CD4-positive, alpha-beta memory T cell (primary cell): Measurements from ENCODE around the gene SUPT5H. TPM values are rescaled to one million over a fixed set of nuclear protein-coding genes. Genes with fewer than 3 reads are reported as not detected.

Source experiments
- CTCF ChIA-PET: fragments of 350-600 bp; sonication (Branson Sonifier 250); formaldehyde crosslinking; loops from one replicate; lab custom pipeline; 2021; ENCODE audit warnings: inconsistent platforms; ENCODE audit not compliant: partially characterized antibody; lab: Charles Lee
- POLR2A ChIA-PET: fragments of 350-600 bp; sonication (Branson Sonifier 250); formaldehyde crosslinking; loops from one replicate; lab custom pipeline; 2021; ENCODE audit not compliant: partially characterized antibody; lab: Charles Lee
- DNase-seq, 5 donors: peaks; one replicate each; pipeline versions ENCODE4 v3.0.0 to v3.0.0-alpha.2; 2020 to 2022; ENCODE audit warnings: mixed read lengths in 1 of 5
- H3K27ac ChIP-seq: one replicate; pipeline ENCODE4 v1.7.0; 2013; ENCODE audit warnings: low read depth, low read length
- H3K27me3 ChIP-seq: 2 replicates; pipeline ENCODE4 v1.7.0; 2013; ENCODE audit warnings: mild to moderate bottlenecking, low read length, moderate library complexity; ENCODE audit not compliant: insufficient read depth
- H3K36me3 ChIP-seq: 2 replicates; pipeline ENCODE4 v1.7.0; 2013; ENCODE audit warnings: mild to moderate bottlenecking, low read length, moderate library complexity; ENCODE audit not compliant: insufficient read depth
- H3K4me1 ChIP-seq: 2 replicates; pipeline ENCODE4 v1.7.0; 2013; ENCODE audit warnings: mild to moderate bottlenecking, low read length, moderate library complexity; ENCODE audit not compliant: insufficient read depth
- H3K4me3 ChIP-seq, 2 donors: one replicate each; pipeline ENCODE4 v1.7.0; 2013; ENCODE audit warnings: low read length in 2 of 2, mild to moderate bottlenecking in 1 of 2
- H3K9me3 ChIP-seq, 2 donors: one replicate each; pipeline ENCODE4 v1.7.0; 2013; ENCODE audit warnings: low read length in 2 of 2, control low read depth in 1 of 2; ENCODE audit not compliant: control insufficient read depth in 1 of 2
- H3K27ac Mint-ChIP-seq, 7 donors: one replicate each; pipeline ENCODE4 v1.8.0; 2020 to 2021; ENCODE audit warnings: mixed read lengths in 7 of 7, mild to moderate bottlenecking in 6 of 7, inconsistent platforms in 3 of 7, moderate library complexity in 3 of 7
- H3K27me3 Mint-ChIP-seq, 2 donors: one replicate each; pipeline ENCODE4 v1.8.0; 2020 to 2021; ENCODE audit warnings: mixed read lengths in 2 of 2
- H3K36me3 Mint-ChIP-seq, 2 donors: one replicate each; pipeline ENCODE4 v1.8.0; 2020 to 2021; ENCODE audit warnings: mixed read lengths in 2 of 2, inconsistent platforms in 1 of 2, mild to moderate bottlenecking in 1 of 2
- H3K4me1 Mint-ChIP-seq, 4 donors: one replicate each; pipeline ENCODE4 v1.8.0; 2020 to 2021; ENCODE audit warnings: mixed read lengths in 4 of 4, mild to moderate bottlenecking in 1 of 4
- H3K4me3 Mint-ChIP-seq, 8 donors: one replicate each; pipeline ENCODE4 v1.8.0; 2020 to 2021; ENCODE audit warnings: mixed read lengths in 8 of 8, mild to moderate bottlenecking in 7 of 8, moderate library complexity in 6 of 8, inconsistent platforms in 3 of 8
- H3K9me3 Mint-ChIP-seq, 8 donors: one replicate each; pipeline ENCODE4 v1.8.0; 2020 to 2021; ENCODE audit warnings: mixed read lengths in 8 of 8, mild to moderate bottlenecking in 5 of 8, inconsistent platforms in 3 of 8, moderate library complexity in 1 of 8
- intact Hi-C: fragments of 100-400 bp; cut with micrococcal nuclease; formaldehyde crosslinking; loops from one replicate; pipeline ENCODE4 v1.15.1; 2023
- polyA plus RNA-seq, 2 donors: library from polyadenylated mRNA; unstranded; fragments of 300-500 nt; fragmentation: Illumina TruSeq; gene quantifications; one replicate each; pipeline ENCODE4 v1.2.3, GENCODE V29; 2021
- total RNA-seq, 2 experiments: library from RNA; stranded (reverse); gene quantifications; one replicate each; pipeline ENCODE4 v1.2.3, GENCODE V29; 2021

SUPT5H gene
- total and polyA plus RNA-seq, 4 experiments from 2014 or later: 47.4 to 236 (median 173) TPM

- ChIA-PET POLR2A (no interaction called here), CTCF (interaction anchor here (1.1 to 1.6 kb wide), 2 partner anchors 17 to 41 kb away, joined by 4 to 5 read pairs; partner anchors contain the start of gene EID2B)
- peak in 1 of 5 donors; percentile 5 for DNase-seq
- H3K4me3 Mint-ChIP-seq: peak overlapping the region; percentile 13 to 86 (median 67)
- Histone ChIP-seq H3K4me3 (peak overlapping the region in 1 of 2 donors; percentile 35), H3K27me3 (peaks cover 19% of the 10 kb centered on the region), H3K9me3 (no peaks in the 10 kb centered on the region), H3K27ac (no peak overlapping the region), H3K4me1 (peaks cover 18% of the 10 kb centered on the region), H3K36me3 (no peaks in the 10 kb centered on the region)
- peaks cover 34 to 38% of the 10 kb centered on the region in 2 donors for H3K27me3 Mint-ChIP-seq
- no peaks in the 10 kb centered on the region for H3K36me3 Mint-ChIP-seq
- H3K27ac Mint-ChIP-seq: no peak overlapping the region
- peaks cover 7 to 19% (median 13%) of the 10 kb centered on the region in 4 donors for H3K4me1 Mint-ChIP-seq
- peaks cover 0 to 2% (median 0%) of the 10 kb centered on the region in 8 donors for H3K9me3 Mint-ChIP-seq
- intact Hi-C loops: no loop called here
Observed at GRCh38 chr19:39515551-39516191, 70.3 kb downstream of the SUPT5H start.

DNA sequence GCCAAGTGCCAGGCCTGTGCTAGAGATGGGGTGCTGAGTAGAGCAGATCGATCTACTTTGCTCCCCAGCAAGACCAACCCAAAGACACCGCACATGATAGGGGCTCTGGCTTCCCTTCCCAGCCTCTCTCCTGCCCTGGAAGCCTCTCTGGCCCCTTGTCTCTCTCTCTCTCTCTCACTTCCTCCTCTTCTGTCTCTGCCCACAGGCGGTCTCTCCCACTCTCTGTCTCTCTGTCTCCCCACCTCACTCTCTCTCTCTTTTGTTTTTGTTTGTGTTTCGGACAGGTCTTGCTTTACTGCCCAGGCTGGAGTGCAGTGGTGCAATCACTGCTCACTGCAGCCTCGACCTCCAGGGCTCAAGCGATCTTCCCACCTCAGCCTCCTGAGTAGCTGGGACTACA, 70.9 kb downstream of the SUPT5H start:
- no peak for DNase-seq
- intact Hi-C loops: no loop called here
- CTCF ChIA-PET: interaction anchor here (1.1 to 1.6 kb wide), 2 partner anchors 16 to 42 kb away, joined by 4 to 5 read pairs; partner anchors contain the start of gene EID2B
- Mint-ChIP-seq H3K27me3 (peaks cover 34 to 38% of the 10 kb centered on the region in 2 donors), H3K4me1 (peaks cover 7 to 19% (median 13%) of the 10 kb centered on the region in 4 donors), H3K36me3 (no peaks in the 10 kb centered on the region), H3K27ac (no peak overlapping the region), H3K9me3 (peaks cover 0 to 2% (median 0%) of the 10 kb centered on the region in 8 donors), H3K4me3 (peak overlapping the region; percentile 13 to 75 (median 52))
- H3K4me1 ChIP-seq: peaks cover 18% of the 10 kb centered on the region
- H3K9me3 ChIP-seq: no peaks in the 10 kb centered on the region
- POLR2A ChIA-PET: no interaction called here
- no peak overlapping the region for H3K27ac ChIP-seq
- H3K27me3 ChIP-seq: peaks cover 19% of the 10 kb centered on the region
- no peaks in the 10 kb centered on the region for H3K36me3 ChIP-seq
- H3K4me3 ChIP-seq: no peak overlapping the region

GRCh38 chr19:39517432-39517831, 72.0 kb downstream of the SUPT5H start:
- Histone ChIP-seq H3K4me1 (peaks cover 18% of the 10 kb centered on the region), H3K9me3 (no peaks in the 10 kb centered on the region), H3K27me3 (peaks cover 19% of the 10 kb centered on the region), H3K36me3 (no peaks in the 10 kb centered on the region), H3K27ac (no peak overlapping the region), H3K4me3 (no peak overlapping the region)
- no peaks in the 10 kb centered on the region for H3K36me3 Mint-ChIP-seq
- H3K27me3 Mint-ChIP-seq: peaks cover 32% of the 10 kb centered on the region in 2 donors
- no peak overlapping the region for H3K4me3 Mint-ChIP-seq
- CTCF ChIA-PET: interaction anchor here (1.1 to 1.7 kb wide), 2 partner anchors 15 to 43 kb away, joined by 3 to 6 read pairs; partner anchors contain the start of gene EID2B
- H3K27ac Mint-ChIP-seq: no peak overlapping the region
- intact Hi-C loops: no loop called here
- peaks cover 0 to 2% (median 0%) of the 10 kb centered on the region in 8 donors for H3K9me3 Mint-ChIP-seq
- POLR2A ChIA-PET: no interaction called here
- no peak for DNase-seq
- peaks cover 7 to 19% (median 13%) of the 10 kb centered on the region in 4 donors for H3K4me1 Mint-ChIP-seq

DNA sequence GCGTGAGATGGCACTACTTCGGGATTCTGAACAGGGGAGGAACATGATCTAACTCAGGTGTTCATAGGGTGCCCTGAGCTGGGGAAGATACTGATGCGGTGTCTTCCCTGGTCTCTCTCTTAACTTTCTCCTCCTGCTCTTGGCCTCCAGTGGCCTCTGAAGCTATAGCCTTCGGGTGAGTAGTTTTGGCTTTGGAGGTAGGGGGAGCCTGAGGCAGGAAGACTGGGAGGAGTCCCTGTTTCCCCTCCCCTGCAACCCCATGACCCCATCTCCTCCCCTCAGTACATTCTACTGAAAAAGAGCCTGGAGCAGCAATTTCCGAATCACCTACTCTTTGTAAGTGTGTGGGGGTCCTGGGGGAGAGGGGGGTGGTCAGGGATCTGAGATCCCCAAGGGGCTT, 73.1 kb downstream of the SUPT5H start:
- H3K9me3 ChIP-seq: no peaks in the 10 kb centered on the region
- intact Hi-C loops: no loop called here
- Mint-ChIP-seq H3K4me3 (no peak overlapping the region), H3K4me1 (peaks cover 7 to 19% (median 13%) of the 10 kb centered on the region in 4 donors), H3K27me3 (peaks cover 26 to 28% of the 10 kb centered on the region in 2 donors), H3K9me3 (peaks cover 0 to 2% (median 0%) of the 10 kb centered on the region in 8 donors), H3K36me3 (no peaks in the 10 kb centered on the region), H3K27ac (no peak overlapping the region)
- H3K4me3 ChIP-seq: no peak overlapping the region
- H3K4me1 ChIP-seq: peaks cover 18% of the 10 kb centered on the region
- peaks cover 19% of the 10 kb centered on the region for H3K27me3 ChIP-seq
- H3K36me3 ChIP-seq: no peaks in the 10 kb centered on the region
- no peak for DNase-seq
- ChIA-PET CTCF (interaction anchor here (0.7 to 1.7 kb wide), 3 partner anchors 14 to 44 kb away, joined by 3 to 6 read pairs (median 4); partner anchors contain the start of genes DLL3 and EID2B), POLR2A (no interaction called here)
- H3K27ac ChIP-seq: no peak overlapping the region

- Mint-ChIP-seq H3K4me3 (no peak overlapping the region), H3K27me3 (peaks cover 24 to 25% of the 10 kb centered on the region in 2 donors), H3K9me3 (peaks cover 0 to 2% (median 0%) of the 10 kb centered on the region in 8 donors), H3K4me1 (peaks cover 7 to 19% (median 13%) of the 10 kb centered on the region in 4 donors), H3K36me3 (no peaks in the 10 kb centered on the region), H3K27ac (no peak overlapping the region)
- H3K4me1 ChIP-seq: peaks cover 18% of the 10 kb centered on the region
- ChIA-PET CTCF (interaction anchor here (1.5 to 1.7 kb wide), 2 partner anchors 14 to 15 kb away, joined by 3 to 6 read pairs; partner anchors contain the start of gene EID2B), POLR2A (no interaction called here)
- H3K27ac ChIP-seq: no peak overlapping the region
- no peaks in the 10 kb centered on the region for H3K9me3 ChIP-seq
- H3K27me3 ChIP-seq: peaks cover 17% of the 10 kb centered on the region
- no peaks in the 10 kb centered on the region for H3K36me3 ChIP-seq
- DNase-seq: no peak
- intact Hi-C loops: no loop called here
- no peak overlapping the region for H3K4me3 ChIP-seq
Observed at GRCh38 chr19:39518975-39519374, 73.6 kb downstream of the SUPT5H start.

GRCh38 chr19:39520541-39521484, 75.4 kb downstream of the SUPT5H start:
- Mint-ChIP-seq H3K27ac (peak overlapping the region in 1 of 7 donors; percentile 18), H3K4me3 (no peak overlapping the region), H3K27me3 (peaks cover 12 to 15% of the 10 kb centered on the region in 2 donors), H3K36me3 (no peaks in the 10 kb centered on the region), H3K9me3 (peaks cover 0 to 2% (median 0%) of the 10 kb centered on the region in 8 donors), H3K4me1 (peaks cover 3 to 10% (median 6%) of the 10 kb centered on the region in 4 donors)
- H3K4me3 ChIP-seq: no peak overlapping the region
- H3K9me3 ChIP-seq: no peaks in the 10 kb centered on the region
- CTCF ChIA-PET: interaction anchor here (0.7 to 1.5 kb wide), 2 partner anchors 12 to 13 kb away, joined by 3 read pairs; partner anchors contain the start of gene EID2B
- H3K27ac ChIP-seq: no peak overlapping the region
- DNase-seq: no peak
- POLR2A ChIA-PET: no interaction called here
- intact Hi-C loops: no loop called here
- peaks cover 4% of the 10 kb centered on the region for H3K27me3 ChIP-seq
- no peaks in the 10 kb centered on the region for H3K36me3 ChIP-seq
- H3K4me1 ChIP-seq: peaks cover 5% of the 10 kb centered on the region
